Kidney (tissue), 14 donors: ENCODE measurements around the gene ZNF225. TPM values are rescaled to one million over a fixed set of nuclear protein-coding genes. Genes with fewer than 3 reads are reported as not detected.

ENCODE experiments used
- DNase-seq, 5 donors: peaks; one replicate each; pipeline ENCODE4 v3.0.0-alpha.2; 2013 to 2020
- FAIRE-seq: peaks from 2 replicates; lab custom pipeline; 2012; peaks lifted over from hg19 to GRCh38; lab: Jason Lieb, UNC
- H3K27ac ChIP-seq, 2 donors: one replicate each; pipeline ENCODE4 v1.7.0; 2013; ENCODE audit warnings: low read depth in 2 of 2, low read length in 2 of 2, inconsistent platforms in 1 of 2
- H3K27me3 ChIP-seq: one replicate; pipeline ENCODE4 v1.7.1; 2013; ENCODE audit warnings: low read length, inconsistent platforms; ENCODE audit not compliant: control insufficient read depth, insufficient read depth
- H3K36me3 ChIP-seq, 3 donors: one replicate each; pipeline versions ENCODE4 v1.7.0 to v1.7.1; 2013; ENCODE audit warnings: low read length in 3 of 3, control low read depth in 1 of 3, inconsistent platforms in 1 of 3; ENCODE audit not compliant: insufficient read depth in 3 of 3, control insufficient read depth in 2 of 3
- H3K4me1 ChIP-seq, 3 donors: one replicate each; pipeline versions ENCODE4 v1.7.0 to v1.7.1; 2013; ENCODE audit warnings: low read length in 3 of 3, inconsistent platforms in 1 of 3, low read depth in 1 of 3; ENCODE audit not compliant: control insufficient read depth in 2 of 3, insufficient read depth in 2 of 3
- H3K4me3 ChIP-seq, 3 donors: one replicate each; pipeline versions ENCODE4 v1.7.0 to v1.8.1; 2013; ENCODE audit warnings: low read length in 3 of 3, control low read depth in 1 of 3, inconsistent platforms in 1 of 3
- H3K9ac ChIP-seq, 3 donors: one replicate each; pipeline versions ENCODE4 v1.7.0 to v1.7.1; 2013; ENCODE audit warnings: low read length in 3 of 3, control low read depth in 1 of 3, inconsistent platforms in 1 of 3
- H3K9me3 ChIP-seq, 3 donors: one replicate each; pipeline versions ENCODE4 v1.7.0 to v1.7.1; 2013; ENCODE audit warnings: low read length in 3 of 3, control low read depth in 1 of 3, inconsistent platforms in 1 of 3; ENCODE audit not compliant: control insufficient read depth in 2 of 3, insufficient read depth in 1 of 3
- intact Hi-C: fragments of 100-400 bp; cut with DNase I; formaldehyde crosslinking; loops from one replicate; pipeline ENCODE4 v1.11.1; 2022
- polyA plus RNA-seq: library from polyadenylated mRNA; stranded (reverse); fragments of 350-450 nt; fragmentation: Illumina TruSeq; extraction: RNeasy Lipid Tissue Mini Kit (QIAGEN cat#74804); gene quantifications from one replicate; pipeline ENCODE4 v1.2.3, GENCODE V29; 2014; ENCODE audit warnings: low read depth, low replicate concordance; ENCODE audit not compliant: insufficient read depth
- total RNA-seq: library from RNA; stranded (reverse); fragmentation: NEBNext Ultra II Directional; extraction: Animal tissue kit (Norgen Biotek cat#: 25700); gene quantifications from one replicate; pipeline ENCODE4 v1.2.1, GENCODE V29; 2021
- TF ChIP-seq, protein P1 (sequence below): IDR thresholded peaks from 3 replicates; pipeline ENCODE4 v1.5.1; 2012; ENCODE audit warnings: mild to moderate bottlenecking, moderate library complexity, borderline replicate concordance; ENCODE audit not compliant: insufficient read depth; ENCODE audit errors: extremely low read depth
- donor health status: control.
- donor health status: control.
- donor health status: control.
- donor health status: control.
- donor health status: control.
- donor health status: DM: yes; HTN: yes; CAD: no.
- donor health status: Normal renal cell carcinoma (clear cell type).

The ZNF225 gene
- total and polyA plus RNA-seq, 2 donors from 2014 or later = 2.3 to 6.7 TPM

GRCh38 chr19:44071824-44072542, 41.2 kb upstream of the ZNF225 start, which contains the start of gene ZNF284:
TSS of gene ZNF284 (plus strand) at chr19:44072159. CDS start at chr19:44076390, 4,231 bp downstream.
- H3K4me3 ChIP-seq = peak within 1 kb of the TSS; percentile 93 to 99 (median 97)
- no peaks in the 10 kb centered on the region for H3K27me3 ChIP-seq
- DNase-seq (peak; percentile 90 to 97 (median 94)), FAIRE-seq (no peak)
- peak within 1 kb of the TSS in 1 of 2 donors; percentile 26 for H3K27ac ChIP-seq
- peaks cover 0 to 4% (median under 1%) of the 10 kb centered on the region in 3 donors for H3K36me3 ChIP-seq
- intact Hi-C loops = no loop called here
- H3K9ac ChIP-seq = peak within 1 kb of the TSS; percentile 62 to 99 (median 71)
- H3K9me3 ChIP-seq = peaks cover 0 to 16% (median 0%) of the 10 kb centered on the region in 3 donors
- TF ChIP-seq, protein P1, sequence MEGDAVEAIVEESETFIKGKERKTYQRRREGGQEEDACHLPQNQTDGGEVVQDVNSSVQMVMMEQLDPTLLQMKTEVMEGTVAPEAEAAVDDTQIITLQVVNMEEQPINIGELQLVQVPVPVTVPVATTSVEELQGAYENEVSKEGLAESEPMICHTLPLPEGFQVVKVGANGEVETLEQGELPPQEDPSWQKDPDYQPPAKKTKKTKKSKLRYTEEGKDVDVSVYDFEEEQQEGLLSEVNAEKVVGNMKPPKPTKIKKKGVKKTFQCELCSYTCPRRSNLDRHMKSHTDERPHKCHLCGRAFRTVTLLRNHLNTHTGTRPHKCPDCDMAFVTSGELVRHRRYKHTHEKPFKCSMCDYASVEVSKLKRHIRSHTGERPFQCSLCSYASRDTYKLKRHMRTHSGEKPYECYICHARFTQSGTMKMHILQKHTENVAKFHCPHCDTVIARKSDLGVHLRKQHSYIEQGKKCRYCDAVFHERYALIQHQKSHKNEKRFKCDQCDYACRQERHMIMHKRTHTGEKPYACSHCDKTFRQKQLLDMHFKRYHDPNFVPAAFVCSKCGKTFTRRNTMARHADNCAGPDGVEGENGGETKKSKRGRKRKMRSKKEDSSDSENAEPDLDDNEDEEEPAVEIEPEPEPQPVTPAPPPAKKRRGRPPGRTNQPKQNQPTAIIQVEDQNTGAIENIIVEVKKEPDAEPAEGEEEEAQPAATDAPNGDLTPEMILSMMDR = no peak
- H3K4me1 ChIP-seq = peaks cover 0 to 5% (median 0%) of the 10 kb centered on the region in 3 donors

GRCh38 chr19:44072543-44073401, 40.4 kb upstream of the ZNF225 start:
- peak overlapping the region; percentile 62 to 99 (median 71) for H3K9ac ChIP-seq

GRCh38 chr19:44076325-44076724, 36.9 kb upstream of the ZNF225 start:
- DNase-seq (no peak), FAIRE-seq (no peak)
- no peaks in the 10 kb centered on the region for H3K27me3 ChIP-seq
- H3K4me3 ChIP-seq = no peak overlapping the region
- TF ChIP-seq, protein P1 = no peak
- H3K9ac ChIP-seq = no peak overlapping the region
- no peak overlapping the region for H3K27ac ChIP-seq
- peaks cover 3 to 6% (median 3%) of the 10 kb centered on the region in 3 donors for H3K36me3 ChIP-seq
- H3K9me3 ChIP-seq = no peaks in the 10 kb centered on the region
- H3K4me1 ChIP-seq = peaks cover 0 to 4% (median 0%) of the 10 kb centered on the region in 3 donors
- intact Hi-C loops = no loop called here

More at GRCh38 chr19:44072543-44073401, 40.4 kb upstream of the ZNF225 start:
- intact Hi-C loops = no loop called here
- Histone ChIP-seq H3K27ac (no peak overlapping the region), H3K4me1 (peaks cover 0 to 5% (median 0%) of the 10 kb centered on the region in 3 donors), H3K27me3 (no peaks in the 10 kb centered on the region), H3K4me3 (peak overlapping the region; percentile 93 to 99 (median 97)), H3K36me3 (peaks cover 0 to 3% (median 0%) of the 10 kb centered on the region in 3 donors), H3K9me3 (peaks cover 0 to 10% (median 0%) of the 10 kb centered on the region in 3 donors)
- FAIRE-seq = no peak
- peak in 3 of 5 donors; percentile 3 to 29 (median 14) for DNase-seq
- TF ChIP-seq, protein P1 = no peak
